Stimulated activated CD4-positive, alpha-beta T cell treated with anti-CD3 and anti-CD28 coated beads, Interleukin-2, amount 100 ng/mL, for 4 hours (primary cell): ENCODE results near the gene NEU2.

Source experiments
- DNase-seq: peaks from one replicate; pipeline ENCODE4 v3.0.0-alpha.2; 2020; ENCODE audit warnings: low read depth

The NEU2 gene

DNA sequence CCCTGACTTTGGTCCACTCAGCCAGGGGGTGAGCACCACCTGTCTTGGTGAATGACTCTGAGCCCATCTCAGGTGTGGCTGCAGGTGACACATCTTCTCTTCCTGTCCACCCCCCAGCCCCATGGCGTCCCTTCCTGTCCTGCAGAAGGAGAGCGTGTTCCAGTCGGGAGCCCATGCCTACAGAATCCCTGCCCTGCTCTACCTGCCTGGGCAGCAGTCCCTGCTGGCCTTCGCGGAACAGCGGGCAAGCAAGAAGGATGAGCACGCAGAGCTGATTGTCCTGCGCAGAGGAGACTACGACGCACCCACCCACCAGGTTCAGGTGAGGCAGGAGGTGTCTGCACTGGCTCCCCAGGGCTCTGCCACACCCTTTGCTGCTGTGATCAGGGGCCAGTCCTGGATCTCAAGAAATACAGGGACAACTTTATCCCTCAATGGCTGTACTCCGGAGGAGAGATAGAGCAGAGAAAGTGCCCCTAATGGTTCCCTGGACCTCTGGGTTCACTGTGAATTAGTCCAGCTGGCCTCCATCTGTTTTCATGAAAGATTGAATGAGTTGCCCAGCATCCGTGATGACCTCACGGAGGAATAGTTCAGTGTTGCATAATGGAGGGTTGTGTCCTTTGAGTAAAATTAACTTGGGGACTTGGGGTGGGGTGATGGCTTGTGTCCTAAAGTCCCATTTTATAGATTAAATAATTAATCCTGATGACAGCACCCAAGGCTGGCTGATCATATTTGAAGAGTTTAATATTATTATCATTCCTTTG is at the start of gene NEU2:
TSS of gene NEU2 (plus strand) at position 122 of the 770 bp plus-strand sequence. CDS start at position 122, 0 bp downstream.
- DNase-seq = no peak

- DNase-seq = no peak
Measured at GRCh38 chr2:232982926-232983668, 49.4 kb upstream of the NEU2 start.

GRCh38 chr2:232983669-232984140 is 48.8 kb upstream of the NEU2 start:
- DNase-seq = no peak

DNA sequence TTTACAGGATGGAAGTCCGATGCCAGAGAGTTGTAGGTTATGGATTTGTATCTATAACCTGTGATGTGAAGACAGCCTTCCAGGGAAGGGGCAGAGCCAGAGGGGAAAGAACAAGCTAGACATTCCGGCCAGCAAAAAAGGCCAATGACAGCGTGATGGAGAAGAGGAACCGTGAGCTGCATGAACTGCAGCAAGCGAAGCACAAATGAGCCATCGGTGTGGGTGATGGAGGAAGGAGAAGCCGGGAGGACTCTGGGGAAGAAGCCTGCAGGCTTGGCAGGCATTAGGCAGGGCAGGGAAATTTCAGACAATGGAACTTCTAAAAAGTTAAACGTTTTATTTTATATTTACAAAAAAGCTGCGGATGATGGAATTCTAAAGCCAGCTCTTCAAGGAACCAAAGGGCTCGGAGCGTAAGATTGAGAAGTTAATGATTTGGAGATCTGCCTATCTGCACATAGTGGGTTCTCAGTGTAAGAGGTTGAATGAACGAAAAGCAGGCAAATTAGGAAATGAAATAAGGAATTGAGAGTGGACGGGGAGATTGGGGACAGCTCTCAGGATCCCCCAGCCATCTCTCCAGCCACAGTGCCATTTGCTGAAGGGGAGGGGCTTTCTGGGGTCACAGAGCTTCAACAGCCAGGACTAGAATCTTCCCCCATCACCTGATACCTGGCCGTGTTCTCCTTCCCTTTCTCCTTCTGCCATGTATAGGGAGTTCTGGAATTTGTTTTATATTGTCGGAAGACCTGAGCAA is 47.8 kb upstream of the NEU2 start:
- no peak for DNase-seq

DNA sequence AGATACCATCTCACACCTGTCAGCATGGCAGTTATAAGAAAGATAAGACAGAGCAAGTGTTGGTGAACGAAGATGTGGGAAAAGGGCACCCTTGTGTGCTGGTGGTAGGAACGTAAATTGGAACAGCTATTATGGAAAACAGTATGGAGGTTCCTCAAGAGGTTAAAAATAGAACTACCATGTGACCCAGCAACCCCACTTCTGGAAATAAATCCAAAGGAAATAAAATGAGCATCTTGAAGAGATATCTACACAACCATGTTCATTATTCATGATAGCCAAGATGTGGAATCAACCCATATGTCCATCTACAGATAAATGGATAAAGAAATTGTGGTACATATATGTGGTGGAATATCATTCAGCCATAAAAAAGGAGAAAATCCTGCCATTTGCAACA is 46.3 kb upstream of the NEU2 start:
- no peak for DNase-seq

GRCh38 chr2:232993231-232993821 is 39.1 kb upstream of the NEU2 start:
- DNase-seq = no peak

GRCh38 chr2:232994446-232994845 is 38.0 kb upstream of the NEU2 start:
- DNase-seq = no peak

GRCh38 chr2:232997749-232998665 is 34.5 kb upstream of the NEU2 start:
- DNase-seq = no peak

DNA sequence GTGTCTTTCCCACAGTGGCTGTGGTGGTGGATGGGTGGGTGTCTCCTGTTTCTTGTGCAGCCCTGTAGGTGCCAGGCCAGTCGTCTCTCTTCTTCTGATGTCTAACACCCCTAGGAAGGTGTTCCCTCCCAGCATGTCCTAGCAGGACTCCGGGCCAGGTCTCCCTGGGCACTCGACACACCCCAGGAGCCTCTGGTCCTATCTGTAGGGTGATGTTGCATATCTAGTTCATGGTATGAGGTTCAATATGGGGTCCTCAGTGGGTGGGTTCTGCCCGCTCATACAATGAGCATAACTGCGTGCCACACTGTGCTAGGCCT is 33.8 kb upstream of the NEU2 start:
- DNase-seq = no peak

- no peak for DNase-seq
Measured at GRCh38 chr2:232999354-232999753, 33.1 kb upstream of the NEU2 start.

- no peak for DNase-seq
Measured at GRCh38 chr2:233000886-233001750, 31.4 kb upstream of the NEU2 start.

DNA sequence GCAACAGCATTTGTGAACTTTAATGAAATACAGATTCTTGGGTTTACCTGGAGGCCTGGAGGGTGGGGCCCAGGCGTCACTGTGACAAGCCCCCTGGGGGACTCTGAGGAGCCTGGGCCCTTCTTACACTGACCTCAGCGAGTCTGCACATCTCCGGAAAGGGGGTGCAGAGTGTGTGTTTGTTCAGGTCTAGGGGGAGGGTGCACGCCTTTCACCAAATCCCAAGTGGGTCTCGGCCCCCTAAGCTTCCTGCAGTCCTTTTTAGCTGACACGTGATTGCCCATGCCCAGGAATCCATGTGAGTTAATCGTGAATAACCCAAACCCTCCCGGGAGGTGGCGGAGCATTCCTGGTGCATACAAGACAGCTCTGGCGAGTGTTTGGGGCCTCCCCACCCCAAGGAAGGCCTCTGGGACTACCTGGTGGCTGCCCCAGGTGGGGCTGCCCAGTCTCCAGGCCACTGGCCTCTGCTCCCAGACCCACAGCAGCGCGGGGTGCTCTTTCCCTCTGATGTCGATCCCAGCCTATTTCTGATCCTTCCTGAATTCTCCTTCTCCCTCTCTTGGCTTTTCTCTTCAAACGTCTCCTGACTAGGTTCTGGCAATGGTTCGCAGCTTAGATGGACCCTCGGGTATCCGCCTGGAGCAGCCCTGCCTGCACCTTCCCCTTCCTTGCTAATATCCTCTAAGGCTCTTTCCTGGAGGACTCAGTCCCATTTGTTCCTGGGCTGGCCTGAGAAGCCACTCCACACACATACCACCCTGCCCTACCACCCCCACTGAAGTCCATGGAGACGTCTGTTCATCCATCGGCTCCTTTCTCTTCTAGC is 29.4 kb upstream of the NEU2 start:
- DNase-seq = no peak

GRCh38 chr2:233003658-233004555 is 28.6 kb upstream of the NEU2 start:
- DNase-seq = no peak

DNA sequence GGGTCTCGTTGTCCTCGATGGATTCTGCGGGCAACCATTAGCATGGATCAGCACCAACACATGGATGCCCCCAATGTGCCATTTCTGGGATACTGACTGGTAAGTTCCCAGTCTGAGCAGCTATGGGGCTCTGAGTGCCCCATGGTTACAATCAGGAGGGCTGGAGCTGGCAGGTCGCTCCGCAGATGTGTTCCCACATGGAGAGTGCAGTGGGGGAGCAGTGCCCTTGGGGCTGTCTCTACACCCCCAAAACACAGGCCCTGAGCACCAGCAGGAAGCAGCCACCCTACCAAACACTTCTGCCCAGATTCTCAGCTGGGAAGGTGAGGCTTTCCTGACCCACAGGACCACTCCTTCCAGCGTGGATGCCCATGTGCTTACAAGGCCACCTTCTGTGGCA is 27.4 kb upstream of the NEU2 start:
- DNase-seq = no peak

DNA sequence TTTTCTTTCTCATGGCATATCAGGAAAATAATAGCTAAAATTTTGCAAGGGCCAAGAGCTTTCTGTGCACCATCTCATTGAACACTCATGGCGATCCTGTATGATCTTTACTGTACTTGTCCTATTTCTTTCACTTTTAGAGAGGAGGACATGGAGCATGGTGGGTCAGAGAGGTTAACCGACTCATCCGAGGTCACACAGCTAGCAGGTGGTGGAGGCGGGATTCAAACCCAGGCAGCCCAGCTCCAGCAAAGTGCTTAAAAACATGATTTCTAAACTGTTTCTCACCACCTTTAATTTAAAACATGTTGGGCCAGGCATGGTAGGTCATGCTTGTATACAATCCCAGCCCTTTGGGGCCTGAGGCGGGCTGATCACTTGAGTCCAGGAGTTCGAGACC is 25.8 kb upstream of the NEU2 start:
- no peak for DNase-seq

DNA sequence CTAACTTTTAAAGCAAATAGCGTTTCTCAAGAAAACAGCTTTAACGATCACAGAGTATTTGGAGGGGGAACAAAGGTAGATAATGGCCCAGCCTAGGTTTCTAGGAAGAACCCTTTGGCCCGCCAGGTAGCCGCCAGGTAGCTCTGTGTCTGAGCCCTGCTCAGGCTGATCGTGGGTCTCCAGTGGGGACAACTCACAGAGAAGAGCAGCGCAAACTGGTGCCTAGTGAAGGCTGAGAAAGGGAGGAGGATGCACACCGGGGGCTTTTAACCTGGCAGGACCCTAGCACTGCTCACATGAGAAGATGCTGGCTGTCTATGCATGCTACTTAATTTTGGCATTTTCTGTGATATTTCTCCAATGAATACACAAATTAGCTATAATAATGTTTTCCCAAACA is 25.2 kb upstream of the NEU2 start:
- DNase-seq = no peak

- no peak for DNase-seq
Measured at GRCh38 chr2:233007739-233008138, 24.7 kb upstream of the NEU2 start.

DNA sequence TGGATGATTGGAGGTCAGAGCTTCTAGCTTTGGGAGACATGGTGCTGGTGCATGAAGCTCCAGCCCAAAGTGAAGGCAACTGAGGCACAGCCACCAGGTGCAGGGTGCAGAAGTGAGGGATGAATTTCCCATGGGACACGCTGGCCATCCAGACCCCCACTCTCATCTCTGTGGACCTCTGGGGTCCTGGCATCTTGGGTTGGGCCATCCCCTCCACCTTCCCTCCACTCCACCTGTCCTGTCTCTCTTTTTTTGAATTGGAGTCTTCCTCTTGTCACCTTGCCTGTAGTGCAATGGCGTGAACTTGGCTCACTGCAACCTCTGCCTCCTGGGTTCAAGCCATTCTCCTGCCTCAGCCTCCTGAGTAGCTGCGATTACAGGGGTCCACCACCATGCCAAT is 22.8 kb upstream of the NEU2 start:
- no peak for DNase-seq
